HG03045 (cell line): Measurements from ENCODE around the gene NEUROD4.
"Not testable (repeated sequence)": the region's sequence is repeated elsewhere in the genome, so short reads cannot be mapped to it uniquely, and the experiment has no call there.

Source experiments
- ATAC-seq: cut with Tn5 transposase; IDR thresholded peaks from one replicate; pipeline ENCODE4 v1.9.1; 2021; ENCODE audit warnings: mild to moderate bottlenecking, moderate library complexity; ENCODE audit not compliant: unreplicated experiment

NEUROD4 gene

GRCh38 chr12:55019784-55020183, at the start of gene NEUROD4:
Gene NEUROD4 (plus strand): TSS chr12:55019974. CDS start chr12:55026440, 6,466 bp downstream.
- ATAC-seq = no peak

GRCh38 chr12:54970741-54971140, 49.0 kb upstream of the NEUROD4 start:
- no peak for ATAC-seq

- no peak for ATAC-seq
Measured at GRCh38 chr12:54973556-54973955, 46.2 kb upstream of the NEUROD4 start.

GRCh38 chr12:54974279-54974678, 45.5 kb upstream of the NEUROD4 start:
- ATAC-seq = no peak

- no peak for ATAC-seq
Measured at GRCh38 chr12:54975272-54975671, 44.5 kb upstream of the NEUROD4 start.

- no peak for ATAC-seq
Measured at GRCh38 chr12:54975875-54976274, 43.9 kb upstream of the NEUROD4 start.

- ATAC-seq = no peak
Measured at GRCh38 chr12:54977155-54977554, 42.6 kb upstream of the NEUROD4 start.

GRCh38 chr12:54977857-54978256, 41.9 kb upstream of the NEUROD4 start:
- no peak for ATAC-seq

- no peak for ATAC-seq
Measured at GRCh38 chr12:54980341-54980740, 39.4 kb upstream of the NEUROD4 start.

- no peak for ATAC-seq
Measured at GRCh38 chr12:54981796-54982195, 38.0 kb upstream of the NEUROD4 start.

GRCh38 chr12:54983536-54984101, 36.2 kb upstream of the NEUROD4 start:
- ATAC-seq = no peak

- peak; percentile 93 for ATAC-seq
Measured at GRCh38 chr12:54984658-54985376, 35.0 kb upstream of the NEUROD4 start, which contains the start of gene TESPA1. Gene TESPA1 (minus strand): TSS chr12:54984762. CDS start chr12:54974562, 10,200 bp downstream.

GRCh38 chr12:54986773-54987172, 33.0 kb upstream of the NEUROD4 start:
- not testable (repeated sequence) for ATAC-seq

- ATAC-seq = no peak
Measured at GRCh38 chr12:54987611-54988231, 32.1 kb upstream of the NEUROD4 start.

GRCh38 chr12:54988402-54989054, 31.2 kb upstream of the NEUROD4 start:
- ATAC-seq = peak; percentile 24

GRCh38 chr12:54989829-54990228, 29.9 kb upstream of the NEUROD4 start:
- ATAC-seq = no peak

GRCh38 chr12:54991161-54991990, 28.4 kb upstream of the NEUROD4 start:
- peak; percentile 84 for ATAC-seq

- ATAC-seq = no peak
Measured at GRCh38 chr12:54991991-54992375, 27.8 kb upstream of the NEUROD4 start.

- ATAC-seq = peak; percentile 44
Measured at GRCh38 chr12:54993181-54993835, 26.5 kb upstream of the NEUROD4 start.

GRCh38 chr12:54996205-54996604, 23.6 kb upstream of the NEUROD4 start:
- ATAC-seq = no peak
